HFF-Myc (cell line): ENCODE results near the gene MRGPRF.

Source experiments
- DNase-seq: peaks from one replicate; pipeline ENCODE4 v3.0.0-alpha.2; 2011; ENCODE audit warnings: low read depth; ENCODE audit errors: extremely low read depth
- H3K4me3 ChIP-seq: replicated peaks from 2 replicates; pipeline ENCODE4 v1.5.1; 2011; ENCODE audit warnings: low read depth, mild to moderate bottlenecking, control low read depth, low read length
- TF ChIP-seq, protein P1 (sequence below): IDR thresholded peaks from 2 replicates; pipeline ENCODE4 v1.5.1; 2012; ENCODE audit warnings: mild to moderate bottlenecking, low read depth, low read length, control low read depth; ENCODE audit errors: missing control alignments

Gene MRGPRF, protein sequence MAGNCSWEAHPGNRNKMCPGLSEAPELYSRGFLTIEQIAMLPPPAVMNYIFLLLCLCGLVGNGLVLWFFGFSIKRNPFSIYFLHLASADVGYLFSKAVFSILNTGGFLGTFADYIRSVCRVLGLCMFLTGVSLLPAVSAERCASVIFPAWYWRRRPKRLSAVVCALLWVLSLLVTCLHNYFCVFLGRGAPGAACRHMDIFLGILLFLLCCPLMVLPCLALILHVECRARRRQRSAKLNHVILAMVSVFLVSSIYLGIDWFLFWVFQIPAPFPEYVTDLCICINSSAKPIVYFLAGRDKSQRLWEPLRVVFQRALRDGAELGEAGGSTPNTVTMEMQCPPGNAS

DNA sequence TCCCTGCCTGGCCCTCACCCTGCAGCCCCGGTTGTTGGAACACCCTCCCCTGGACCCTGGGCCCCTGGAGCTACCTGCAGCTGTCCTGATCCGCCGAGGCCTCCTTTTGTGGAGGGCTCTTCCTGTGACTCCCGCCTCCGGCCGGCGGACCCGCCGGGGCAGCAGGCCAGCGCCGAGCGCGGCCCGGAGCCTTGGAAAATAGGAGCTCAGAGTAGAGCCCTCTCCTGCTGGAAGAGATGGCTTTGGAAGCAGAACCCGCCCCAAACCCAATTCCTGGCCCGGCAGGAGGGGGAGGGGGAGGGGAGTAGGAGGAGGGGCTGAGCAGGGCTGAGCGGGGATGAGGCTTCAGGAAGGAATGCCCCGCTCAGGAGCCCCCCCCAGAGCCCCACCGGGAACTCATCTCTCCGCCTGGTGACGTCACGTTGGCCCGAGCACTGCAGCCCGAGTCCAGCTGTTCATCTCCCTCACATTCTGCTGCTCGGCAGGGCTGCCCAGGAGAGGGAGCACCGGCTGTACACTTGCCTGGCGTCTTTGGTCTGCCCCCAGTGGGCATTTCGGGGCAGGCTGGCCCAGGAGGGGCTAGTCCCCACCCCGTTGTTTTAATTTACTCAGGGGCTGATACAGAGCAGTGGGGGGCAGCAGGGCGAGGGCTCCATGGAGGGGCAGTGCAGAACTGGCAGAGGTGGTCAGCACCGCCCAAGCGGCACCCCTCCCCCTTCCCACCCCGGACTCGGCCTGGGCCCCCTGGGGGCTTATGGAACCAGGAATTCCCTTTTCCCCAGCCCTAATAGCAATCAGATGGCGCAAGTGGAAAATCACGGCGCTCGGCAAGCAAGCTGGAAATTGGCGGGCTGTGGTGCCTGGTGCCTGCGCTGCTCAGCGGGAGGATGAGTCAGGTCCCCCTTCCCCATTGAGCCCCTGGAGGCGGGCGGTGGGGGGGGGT, at the start of gene MRGPRF:
MRGPRF (minus strand) TSS at position 238 of the 943 bp plus-strand sequence. CDS start 3,345 bp downstream, outside the sequence.
- TF ChIP-seq, protein P1, sequence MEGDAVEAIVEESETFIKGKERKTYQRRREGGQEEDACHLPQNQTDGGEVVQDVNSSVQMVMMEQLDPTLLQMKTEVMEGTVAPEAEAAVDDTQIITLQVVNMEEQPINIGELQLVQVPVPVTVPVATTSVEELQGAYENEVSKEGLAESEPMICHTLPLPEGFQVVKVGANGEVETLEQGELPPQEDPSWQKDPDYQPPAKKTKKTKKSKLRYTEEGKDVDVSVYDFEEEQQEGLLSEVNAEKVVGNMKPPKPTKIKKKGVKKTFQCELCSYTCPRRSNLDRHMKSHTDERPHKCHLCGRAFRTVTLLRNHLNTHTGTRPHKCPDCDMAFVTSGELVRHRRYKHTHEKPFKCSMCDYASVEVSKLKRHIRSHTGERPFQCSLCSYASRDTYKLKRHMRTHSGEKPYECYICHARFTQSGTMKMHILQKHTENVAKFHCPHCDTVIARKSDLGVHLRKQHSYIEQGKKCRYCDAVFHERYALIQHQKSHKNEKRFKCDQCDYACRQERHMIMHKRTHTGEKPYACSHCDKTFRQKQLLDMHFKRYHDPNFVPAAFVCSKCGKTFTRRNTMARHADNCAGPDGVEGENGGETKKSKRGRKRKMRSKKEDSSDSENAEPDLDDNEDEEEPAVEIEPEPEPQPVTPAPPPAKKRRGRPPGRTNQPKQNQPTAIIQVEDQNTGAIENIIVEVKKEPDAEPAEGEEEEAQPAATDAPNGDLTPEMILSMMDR: peak; percentile 78
- peak; percentile 86 for DNase-seq
- peak within 1 kb of the TSS; percentile 74 for H3K4me3 ChIP-seq

DNA sequence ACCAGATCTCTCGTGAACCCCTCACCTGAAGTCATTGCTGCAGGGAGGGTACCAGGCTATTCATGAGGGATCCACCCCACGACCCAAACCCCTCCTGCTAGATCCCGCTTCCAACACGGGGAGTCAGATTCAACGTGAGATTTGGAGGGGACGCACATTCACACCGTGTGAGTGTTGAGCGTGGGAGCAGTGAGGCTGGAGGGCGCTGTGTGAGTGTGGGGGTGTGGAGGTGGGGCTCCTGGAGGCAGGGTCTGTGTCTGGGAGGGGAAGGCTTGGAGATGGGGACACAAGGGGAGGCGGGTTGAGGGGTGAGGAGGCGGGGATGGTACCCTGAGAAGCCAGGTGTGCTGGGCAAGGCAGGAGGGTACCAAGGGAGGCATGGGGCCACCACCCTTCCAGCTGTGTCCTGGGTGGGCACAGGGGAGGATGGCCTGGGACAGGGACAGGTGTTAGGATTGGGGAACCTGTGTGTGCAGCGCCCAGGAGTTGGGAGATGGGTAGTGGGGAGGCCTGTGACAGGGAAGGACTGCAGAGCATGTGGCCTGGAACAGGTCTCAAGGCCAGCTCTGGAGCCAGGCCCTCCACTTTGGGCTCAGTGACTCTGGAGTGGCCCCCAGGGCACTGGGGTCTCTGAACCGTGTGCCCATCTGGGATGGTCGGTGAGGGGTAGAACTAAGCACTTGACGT, 49.3 kb upstream of the MRGPRF start:
- DNase-seq: no peak
- TF ChIP-seq, protein P1: no peak
- no peak overlapping the region for H3K4me3 ChIP-seq

DNA sequence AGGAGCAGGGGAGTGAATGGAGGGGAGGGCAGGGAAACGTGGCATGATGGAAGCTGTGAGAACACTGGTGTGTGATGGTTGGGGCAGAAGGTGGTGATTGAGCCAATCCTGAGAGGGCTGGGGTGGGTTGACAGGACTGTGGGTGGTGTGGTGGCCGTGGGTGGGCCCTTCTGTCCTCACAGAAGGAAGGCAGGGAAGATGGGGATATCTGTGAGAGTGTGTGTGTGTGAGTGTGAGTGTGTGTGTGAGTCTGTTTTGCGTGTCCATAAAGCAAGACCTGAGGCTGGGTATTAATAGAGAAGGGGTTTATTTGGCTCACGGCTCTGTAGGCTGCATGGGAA, 48.6 kb upstream of the MRGPRF start:
- no peak overlapping the region for H3K4me3 ChIP-seq
- TF ChIP-seq, protein P1: no peak
- DNase-seq: no peak

DNA sequence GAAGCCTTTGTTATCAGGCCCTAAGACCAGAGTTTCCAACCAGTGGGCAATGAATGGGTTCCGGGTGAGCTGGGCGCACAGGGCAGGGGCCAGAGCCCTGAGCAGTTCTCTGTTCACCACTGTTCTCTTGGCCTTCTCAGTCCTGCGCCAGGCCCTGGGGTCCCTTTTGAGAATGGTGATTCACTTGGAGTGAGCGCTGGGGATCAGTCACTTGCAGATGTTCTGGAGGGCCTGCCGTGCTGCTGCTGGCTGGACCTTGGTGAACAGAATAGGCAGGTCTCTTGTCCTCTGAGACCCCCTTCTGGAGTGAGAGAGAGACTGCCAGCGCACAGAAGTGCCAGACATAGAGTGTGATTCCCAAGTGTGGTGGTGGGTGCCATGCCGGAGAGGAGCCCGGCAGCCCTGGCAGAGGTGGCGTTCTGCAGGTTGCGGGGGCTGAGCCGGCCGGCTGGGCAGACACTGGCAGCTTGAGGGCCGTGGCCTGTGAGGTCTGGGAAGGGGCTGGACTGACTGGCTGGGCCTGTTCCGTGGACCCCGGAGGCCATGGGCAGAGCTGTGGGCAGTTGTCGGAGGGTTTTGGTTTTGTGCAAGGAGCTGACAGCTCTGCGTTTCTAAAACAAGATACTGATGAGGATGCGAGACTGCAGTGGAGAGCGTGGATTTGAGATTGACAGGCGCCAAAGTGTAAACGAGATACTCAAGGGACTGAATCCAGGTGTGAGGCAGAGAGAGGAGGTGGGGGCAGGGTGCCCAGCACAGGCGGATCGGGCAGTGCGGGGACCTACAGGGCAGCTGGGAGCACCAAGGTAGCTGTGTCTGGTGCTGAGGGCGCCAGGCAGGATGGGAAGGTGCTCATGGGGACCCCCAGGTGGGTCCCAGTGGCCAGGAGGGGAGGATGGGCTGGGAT, 48.0 kb upstream of the MRGPRF start:
- no peak for DNase-seq
- no peak overlapping the region for H3K4me3 ChIP-seq
- TF ChIP-seq, protein P1: no peak

DNA sequence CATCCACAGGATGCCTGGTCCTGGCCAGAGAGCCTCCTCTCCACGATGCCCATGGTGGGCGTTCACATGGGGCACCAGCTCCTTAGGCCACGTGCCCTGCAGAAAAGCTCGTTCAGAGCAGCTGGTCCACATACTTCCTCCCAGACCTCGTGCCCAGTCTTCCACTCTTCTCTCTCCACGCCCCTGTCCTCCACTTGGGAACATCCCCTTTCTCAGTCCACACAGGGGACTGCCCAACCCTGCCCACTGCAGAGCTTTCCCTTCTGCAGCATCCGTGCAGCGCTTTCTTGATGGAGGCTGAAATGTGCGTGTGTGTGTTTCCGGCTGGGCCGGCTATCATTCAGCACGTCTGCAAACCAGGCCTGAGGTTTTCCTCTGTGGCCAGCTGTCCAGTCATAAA, 46.9 kb upstream of the MRGPRF start:
- no peak for DNase-seq
- TF ChIP-seq, protein P1: no peak
- H3K4me3 ChIP-seq: no peak overlapping the region

- H3K4me3 ChIP-seq: no peak overlapping the region
- no peak for DNase-seq
- TF ChIP-seq, protein P1: no peak
Observed at GRCh38 chr11:69059429-69059828, 46.4 kb upstream of the MRGPRF start.
